Activated T-helper 1 cell treated with Interleukin-2 at 50 U/mL for 16 hours (primary cell): Measurements from ENCODE around the gene PRRX2.

Experiments
- DNase-seq: peaks from one replicate; pipeline ENCODE4 v3.0.0-alpha.2; 2020; ENCODE audit warnings: low read depth

PRRX2 gene

DNA sequence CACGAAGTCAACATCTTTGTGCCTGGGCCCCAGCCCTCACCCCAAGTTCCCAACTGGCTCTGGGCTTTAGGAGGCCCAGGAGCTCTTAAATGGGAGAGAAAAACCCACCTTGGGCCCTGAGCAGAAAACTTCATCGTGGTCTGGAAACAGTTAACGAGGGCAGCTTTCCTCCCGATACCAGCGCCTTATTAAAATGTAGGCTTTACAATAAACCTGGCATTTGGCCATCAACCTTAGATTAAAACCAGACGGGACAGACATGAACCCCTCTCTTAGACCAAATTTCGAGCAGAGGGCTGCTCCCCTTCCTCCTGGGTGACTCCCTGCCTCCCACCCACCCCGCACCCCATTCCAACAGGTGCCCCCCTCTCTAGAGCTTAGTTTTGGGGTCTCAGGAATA is 39.4 kb downstream of the PRRX2 start:
- DNase-seq = no peak

DNA sequence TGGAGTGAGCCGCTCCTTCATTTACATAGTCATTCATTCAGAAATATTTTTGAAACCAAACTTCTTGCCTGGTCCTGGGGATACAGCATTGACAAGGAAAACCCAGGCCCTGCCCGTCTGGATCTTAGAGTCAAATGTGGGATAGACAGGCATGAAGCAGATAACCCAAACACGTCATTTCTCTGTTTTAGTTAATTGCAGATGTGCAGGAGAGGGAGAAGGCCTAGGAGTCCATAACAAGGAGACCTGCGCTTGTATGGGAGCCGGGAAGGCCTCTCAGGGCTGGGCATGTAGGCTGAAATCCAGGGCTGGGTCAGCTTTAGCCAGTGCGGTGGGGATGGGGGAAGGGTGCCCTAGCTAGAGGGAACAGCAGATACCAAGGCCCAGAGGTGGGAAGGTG is 43.3 kb downstream of the PRRX2 start:
- no peak for DNase-seq

DNA sequence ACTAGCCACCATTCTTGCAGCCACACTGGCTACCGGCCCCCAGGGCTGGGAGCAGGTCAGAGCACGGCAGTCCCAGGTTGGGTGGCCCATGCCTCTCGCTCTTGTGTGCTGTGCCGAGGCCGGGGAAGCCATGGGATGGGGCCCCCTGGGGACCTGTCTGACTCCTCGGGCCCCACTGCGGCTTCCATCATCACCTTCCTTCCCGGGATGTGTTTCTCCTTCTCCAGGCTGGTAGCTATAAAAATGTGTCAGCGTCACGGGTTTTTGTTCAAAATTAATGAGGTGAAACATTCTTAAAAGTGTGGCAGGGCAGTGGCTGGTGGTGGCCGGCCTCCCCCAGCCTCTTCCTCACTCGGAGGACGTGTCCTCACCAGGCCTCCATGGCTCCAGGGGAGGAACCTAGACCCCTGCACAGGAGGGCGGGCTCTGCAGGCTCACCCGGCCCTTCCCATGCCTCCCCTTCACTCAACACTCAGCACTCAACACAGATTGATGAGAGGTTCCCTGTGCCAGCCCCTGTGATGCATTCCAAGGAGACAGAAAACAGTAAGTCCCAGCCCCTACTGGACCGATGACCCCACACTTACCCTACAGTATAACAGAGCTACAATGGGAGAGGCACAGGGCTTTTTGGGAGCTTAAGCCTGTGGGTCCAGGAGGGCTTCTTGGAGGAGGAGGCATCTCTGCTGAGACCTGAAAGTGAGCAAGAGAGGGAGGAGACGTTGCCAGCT is 44.2 kb downstream of the PRRX2 start:
- no peak for DNase-seq

DNA sequence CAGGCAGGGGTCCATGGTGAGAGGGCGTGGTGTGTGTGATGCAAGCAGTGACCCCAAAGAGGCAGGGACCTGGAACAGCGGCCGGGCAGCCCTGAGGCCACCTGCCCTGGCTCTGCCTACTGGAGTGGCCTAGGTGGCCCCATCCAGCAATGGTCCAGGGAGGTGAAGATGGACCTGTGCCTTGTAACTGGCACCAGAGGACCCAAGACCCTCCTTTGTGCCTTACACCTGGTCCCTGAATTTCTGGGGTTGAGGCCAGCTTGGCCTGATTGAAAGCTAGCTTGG is 44.7 kb downstream of the PRRX2 start:
- DNase-seq = no peak

DNA sequence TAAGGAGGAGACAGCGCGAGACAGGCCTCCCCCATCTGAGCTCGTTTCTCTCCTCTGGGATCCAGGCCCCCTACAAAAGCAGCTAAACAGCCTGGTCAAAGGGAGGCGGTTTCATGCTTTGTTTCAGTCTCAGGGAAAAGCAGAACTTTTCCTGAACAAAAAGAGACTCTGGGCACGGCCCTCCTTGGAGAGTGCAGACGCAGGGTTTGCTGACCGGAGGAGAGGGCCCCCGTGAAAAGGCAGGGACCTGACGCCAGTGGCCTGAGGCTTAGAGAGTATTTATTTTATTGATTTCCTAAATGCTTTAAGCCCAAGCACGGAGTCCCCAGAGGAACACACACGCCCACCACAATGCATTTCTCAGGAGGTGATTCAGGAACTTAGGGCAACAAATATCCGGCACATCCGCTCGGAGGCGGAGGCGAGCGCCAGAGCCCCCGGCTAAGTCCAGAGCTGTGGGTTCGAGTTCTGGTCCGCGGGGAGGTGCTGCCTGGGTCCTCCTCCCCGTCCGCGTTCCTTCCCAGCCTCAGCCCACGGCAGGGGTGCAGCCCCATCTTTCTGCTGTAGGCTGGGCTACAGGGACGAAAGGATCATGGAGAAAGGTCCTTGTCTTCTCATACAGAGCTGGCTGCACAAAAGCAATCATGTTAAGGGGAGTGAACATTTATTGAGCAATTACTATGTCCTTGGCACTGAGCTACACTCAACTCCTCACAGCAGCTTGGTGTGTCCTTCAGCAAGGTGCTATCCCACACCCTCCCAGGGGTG is 47.4 kb downstream of the PRRX2 start:
- DNase-seq = no peak

DNA sequence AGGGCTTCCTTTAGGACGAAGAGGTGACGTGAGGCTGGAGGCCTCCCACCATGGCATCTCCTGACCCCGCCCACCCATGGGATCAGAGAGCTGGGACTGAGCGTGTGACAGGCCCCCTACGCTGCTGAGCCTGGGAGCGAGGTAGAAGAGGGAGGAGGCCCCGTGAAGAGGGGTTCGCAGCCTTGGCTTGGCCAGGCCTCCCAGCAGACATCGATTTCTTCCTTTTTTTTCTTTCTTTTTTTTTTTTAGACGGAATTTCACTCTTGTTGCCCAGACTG is 47.9 kb downstream of the PRRX2 start:
- no peak for DNase-seq

DNA sequence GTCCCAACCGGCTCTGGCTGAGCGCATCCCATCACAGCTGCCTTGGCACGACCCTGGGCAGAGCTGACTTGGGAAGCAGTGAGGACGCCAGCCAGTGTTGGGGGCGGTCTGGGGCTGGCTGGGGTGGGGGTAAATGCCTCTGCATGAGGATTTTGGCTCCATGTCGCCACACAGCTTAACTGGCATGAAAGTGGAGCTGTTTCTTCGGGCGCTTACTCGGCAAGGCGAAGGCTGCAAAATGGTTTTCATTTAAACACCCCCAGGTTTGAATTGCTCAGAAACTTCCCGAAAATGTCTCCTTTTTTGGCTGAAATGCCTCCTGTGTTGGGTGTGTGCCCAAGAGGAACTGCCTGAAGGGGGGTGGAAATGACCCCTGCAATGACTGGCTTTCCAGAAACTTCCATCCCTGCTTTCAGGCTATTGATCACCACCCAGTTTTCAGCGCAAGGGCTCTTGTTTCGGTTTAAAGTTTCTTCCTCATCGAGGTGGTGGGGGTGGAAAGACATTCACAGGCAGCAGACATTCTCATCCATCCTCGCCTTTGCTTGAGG is 49.1 kb downstream of the PRRX2 start:
- no peak for DNase-seq

DNA sequence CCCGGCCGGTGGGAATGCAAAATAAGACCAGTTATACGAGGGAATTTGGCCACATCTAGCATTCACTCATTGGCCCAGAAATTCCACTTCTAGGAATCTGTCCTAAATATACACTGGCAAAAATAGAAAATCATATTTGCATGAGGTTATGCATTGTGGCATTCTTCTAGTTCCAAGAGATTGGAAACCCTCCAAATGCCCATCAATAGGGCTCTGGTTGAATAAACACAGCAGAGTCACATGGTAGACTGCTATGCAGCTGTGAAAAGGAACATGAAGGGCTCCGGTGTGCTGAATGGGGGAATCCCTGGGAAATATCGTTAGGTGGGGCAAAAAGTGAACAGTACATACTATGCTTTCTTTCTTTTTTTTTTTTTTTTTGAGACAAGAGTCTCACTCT is 50.6 kb downstream of the PRRX2 start:
- DNase-seq = no peak

DNA sequence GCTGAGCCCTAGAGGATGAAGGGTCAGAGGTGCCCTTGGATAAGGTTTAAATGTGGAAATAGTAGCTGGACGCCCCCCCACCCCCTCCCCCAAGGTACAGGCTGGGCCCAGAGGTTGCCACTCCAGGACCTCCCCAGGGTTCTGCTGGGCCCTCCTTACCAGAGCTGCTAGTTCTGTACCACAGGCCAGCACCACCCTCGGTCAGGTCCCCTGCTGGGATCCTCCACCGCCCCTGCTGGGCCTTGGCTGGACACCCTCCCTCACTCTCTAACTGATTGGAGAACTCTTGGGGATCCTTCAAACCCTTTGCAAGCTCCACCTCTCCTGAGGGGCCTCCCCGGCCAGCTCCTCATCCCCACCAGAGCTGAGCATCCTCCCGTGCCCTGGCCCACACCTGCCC is 52.5 kb downstream of the PRRX2 start:
- no peak for DNase-seq

DNA sequence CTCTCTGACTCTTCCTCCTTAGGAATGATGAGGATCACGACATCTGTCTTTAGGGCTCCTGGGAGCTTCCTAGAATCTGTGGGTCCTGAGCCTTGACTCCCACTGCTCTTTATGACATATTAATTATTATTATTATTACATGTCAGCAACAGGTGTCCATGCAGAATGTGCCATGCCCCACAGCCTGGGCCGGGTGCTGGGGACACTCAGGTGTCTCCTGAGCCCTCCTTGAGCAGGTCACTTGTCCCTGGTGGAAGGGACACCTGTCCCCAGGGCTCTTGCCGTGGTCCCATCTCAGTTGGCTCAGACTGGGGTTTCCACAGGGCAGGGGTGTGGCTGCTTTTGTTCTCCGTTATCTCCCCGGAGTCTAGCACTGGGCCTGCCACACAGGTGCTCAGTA is 53.2 kb downstream of the PRRX2 start:
- no peak for DNase-seq

DNA sequence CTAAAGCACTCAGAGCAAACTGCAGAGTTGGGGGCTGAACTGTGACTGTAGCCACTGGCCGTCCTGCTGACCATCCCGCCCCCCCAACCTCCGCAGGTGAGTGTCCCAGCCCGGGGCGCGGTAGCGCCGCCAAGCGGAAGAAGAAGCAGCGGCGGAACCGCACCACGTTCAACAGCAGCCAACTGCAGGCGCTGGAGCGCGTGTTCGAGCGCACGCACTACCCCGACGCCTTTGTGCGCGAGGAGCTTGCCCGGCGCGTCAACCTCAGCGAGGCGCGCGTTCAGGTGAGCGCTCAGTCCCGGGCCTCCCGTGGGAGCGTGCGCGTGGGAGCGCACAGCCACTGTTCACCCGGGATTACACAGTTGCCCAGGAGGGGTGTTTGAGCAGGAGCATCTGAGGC is 53.7 kb downstream of the PRRX2 start:
- DNase-seq = no peak

DNA sequence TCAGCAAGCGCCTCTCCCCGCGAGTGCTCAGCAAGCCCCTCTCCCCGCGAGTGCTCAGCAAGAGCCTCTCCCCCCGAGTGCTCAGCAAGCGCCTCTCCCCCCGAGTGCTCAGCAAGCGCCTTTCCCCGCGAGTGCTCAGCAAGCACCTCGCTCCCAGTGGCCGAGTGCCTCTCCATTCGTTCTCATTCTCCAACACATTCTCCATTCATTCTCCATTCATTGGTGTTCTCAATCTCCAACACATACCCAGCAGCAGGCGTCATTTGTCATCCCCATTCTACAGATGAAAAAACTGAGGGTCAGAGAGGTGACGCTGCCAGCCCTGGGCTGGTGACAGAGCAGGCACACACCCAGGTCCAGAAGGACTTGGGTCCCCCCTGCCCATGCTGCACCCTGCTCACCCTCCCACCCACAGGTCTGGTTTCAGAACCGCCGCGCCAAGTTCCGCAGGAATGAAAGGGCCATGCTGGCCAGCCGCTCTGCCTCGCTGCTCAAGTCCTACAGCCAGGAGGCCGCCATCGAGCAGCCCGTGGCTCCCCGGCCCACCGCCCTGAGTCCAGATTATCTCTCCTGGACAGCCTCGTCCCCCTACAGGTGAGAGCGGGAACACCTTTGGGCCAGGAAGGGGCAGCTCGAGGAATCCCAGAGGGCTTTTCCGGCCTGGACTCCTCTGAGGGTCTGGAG is 54.9 kb downstream of the PRRX2 start:
- no peak for DNase-seq

DNA sequence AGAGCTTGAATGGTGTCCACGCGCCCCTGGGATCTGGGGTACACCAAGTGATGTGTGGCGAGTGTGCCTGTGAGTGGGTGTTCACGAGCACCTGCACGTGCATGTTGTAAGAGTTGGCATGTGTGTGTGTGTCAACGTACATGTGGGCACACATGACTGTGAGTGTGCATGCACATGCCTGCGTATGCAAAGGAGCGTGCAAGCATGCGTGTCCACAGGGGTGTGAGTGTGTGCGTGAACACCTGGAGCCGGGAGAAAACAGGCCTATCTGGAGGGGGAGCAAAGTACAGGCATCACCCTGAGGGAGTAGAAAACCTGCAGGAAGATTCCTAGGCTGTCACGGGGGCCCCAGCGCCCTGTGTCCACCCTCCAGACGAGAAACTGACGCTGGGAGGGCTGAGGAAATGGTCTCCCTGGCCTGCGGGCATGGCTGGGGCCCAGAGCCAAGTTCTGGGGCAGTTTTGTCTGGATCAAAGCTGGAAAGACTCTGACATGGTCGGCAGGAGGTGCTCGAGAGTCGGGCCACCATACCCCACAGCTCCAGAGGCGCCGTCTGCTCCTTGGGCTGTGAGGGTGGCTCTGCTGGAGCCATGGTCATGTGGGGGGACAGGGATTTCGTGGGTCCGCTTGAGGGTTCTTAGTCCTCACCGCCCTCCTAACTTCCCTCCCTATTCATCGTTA is 55.6 kb downstream of the PRRX2 start:
- no peak for DNase-seq

DNA sequence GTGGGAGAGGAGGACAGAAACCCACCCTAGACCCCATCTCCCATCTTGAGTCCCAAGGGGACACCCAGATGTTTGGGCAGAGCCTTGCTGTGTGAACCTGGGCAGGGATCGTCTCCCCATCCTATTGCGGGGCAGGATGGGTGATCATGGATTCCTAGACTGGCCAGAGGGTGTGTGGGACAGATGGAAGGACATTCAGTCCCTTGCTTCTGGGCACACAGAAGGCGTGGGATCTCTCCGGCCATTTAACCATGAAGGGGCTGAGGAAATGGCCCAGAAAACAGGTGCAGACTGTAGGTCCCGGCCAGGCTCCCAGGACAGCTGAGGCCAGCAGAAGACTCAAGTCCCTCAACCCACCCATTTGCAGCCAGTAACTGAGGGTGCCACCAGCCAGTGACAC is 57.5 kb downstream of the PRRX2 start:
- no peak for DNase-seq

DNA sequence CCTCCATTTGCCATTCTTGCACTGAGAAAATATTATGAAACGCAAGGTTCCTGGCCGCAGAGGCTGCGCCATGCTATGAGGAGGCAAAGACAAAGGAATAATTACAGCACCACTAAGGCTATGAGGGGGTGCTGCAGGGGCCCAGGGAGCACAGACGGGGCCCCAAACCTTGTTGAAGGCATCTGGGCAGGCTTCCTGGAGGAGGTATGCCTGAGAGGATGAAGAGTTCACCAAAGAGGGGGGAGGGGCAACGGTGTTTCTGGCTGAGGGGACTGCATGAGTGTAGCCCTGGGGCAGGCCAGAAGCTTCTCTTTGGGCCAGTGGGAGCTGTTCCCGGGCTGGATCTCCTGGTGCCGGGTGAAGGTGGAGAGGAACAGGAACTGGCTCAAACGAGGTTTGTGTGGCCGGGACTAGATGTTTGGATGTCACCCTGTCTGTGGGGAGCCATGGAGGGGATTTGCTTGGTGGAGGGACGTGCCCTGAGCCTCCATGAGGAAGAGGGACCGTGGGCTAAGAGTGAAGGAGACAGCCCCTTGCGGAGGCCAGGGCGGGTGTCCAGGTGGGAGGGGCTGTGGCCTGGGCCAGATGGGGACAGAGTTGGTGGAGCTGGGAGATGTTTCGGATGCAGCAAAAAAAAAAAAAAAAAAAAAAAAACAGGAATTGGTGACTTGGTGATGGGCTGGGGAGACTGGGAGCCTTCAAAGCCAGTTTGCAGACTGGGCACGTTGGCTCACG is 59.2 kb downstream of the PRRX2 start:
- no peak for DNase-seq

DNA sequence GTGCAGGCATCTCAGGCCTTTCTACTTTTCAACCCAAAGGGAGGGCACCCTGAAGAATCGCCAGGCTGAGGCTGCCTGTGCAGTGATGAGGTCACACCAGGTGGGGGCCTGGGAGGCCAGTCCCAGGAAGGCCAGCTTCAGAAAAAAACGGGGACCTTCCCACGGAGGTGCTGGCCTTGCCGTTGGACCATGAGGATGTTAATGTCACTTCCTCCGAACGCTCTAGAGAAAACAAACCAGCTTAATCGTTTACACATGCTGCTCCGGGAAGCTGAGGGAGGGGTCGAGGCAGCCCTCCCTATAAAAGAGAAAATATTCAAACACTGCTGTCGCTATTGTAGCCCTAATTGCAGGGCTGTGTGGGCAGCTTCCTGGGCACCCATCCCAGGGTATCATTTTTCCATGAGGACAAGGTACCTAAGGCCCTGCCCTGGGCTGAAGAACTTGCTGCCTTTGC is 60.4 kb downstream of the PRRX2 start:
- DNase-seq = no peak

DNA sequence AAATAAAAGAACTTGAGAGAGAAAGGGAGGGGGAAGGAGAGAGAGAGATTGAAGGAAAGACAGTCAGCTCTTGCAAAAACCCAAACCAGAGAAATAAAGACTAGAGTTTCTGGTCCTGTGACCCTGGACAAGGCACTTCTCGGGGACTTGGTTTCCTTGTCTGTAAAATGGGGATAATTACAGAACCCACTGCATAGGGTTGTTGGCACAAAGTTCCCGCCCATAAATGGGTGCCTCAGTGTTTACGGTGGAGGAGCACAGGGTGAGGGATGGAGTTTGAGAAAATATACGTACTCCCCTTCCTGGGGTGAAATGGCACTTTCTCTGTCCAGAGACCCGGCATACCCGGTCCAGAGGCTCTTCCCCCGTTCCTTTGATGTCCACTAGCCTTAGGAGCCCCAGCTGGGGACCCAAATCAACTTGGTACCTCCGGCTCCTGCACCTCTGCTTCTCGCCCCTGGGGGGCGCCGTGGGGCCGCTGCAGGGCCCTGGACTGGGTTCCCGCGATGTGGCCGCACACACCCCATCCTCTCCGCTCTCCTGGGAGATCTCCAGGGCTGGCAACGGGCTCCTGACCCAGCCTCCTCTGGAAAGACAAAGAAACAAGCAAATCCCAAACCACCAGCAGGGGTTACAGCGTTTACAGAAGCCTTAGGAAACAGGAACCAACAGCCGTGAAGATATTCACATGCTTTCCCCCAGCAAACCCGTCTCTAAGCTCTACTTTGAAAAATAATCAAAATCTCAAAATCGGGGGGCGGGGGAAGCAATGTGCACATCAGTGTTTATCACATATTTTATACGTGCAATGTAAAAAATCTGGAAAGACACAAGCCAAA is 61.1 kb downstream of the PRRX2 start:
- DNase-seq = peak; percentile 33

DNA sequence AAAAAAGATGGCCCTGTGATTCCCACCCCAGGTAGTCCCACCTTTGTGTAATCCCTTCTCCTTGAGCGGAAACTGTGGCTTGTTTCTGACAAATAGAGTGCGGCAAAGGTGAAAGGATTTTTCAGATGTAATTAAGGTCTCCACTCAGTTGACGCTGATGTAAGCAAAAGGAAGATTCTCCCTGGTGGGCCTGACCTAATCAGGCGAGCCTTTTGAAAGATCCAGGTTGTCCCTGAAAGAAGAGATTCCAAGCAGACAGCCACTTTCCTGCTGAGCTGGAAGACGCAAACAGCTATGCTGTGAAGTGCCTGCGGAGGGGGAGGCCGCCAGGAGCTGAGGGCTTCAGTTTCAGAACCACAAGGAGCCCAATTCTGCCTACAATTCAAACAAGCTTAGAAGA is 63.3 kb downstream of the PRRX2 start:
- DNase-seq = no peak

DNA sequence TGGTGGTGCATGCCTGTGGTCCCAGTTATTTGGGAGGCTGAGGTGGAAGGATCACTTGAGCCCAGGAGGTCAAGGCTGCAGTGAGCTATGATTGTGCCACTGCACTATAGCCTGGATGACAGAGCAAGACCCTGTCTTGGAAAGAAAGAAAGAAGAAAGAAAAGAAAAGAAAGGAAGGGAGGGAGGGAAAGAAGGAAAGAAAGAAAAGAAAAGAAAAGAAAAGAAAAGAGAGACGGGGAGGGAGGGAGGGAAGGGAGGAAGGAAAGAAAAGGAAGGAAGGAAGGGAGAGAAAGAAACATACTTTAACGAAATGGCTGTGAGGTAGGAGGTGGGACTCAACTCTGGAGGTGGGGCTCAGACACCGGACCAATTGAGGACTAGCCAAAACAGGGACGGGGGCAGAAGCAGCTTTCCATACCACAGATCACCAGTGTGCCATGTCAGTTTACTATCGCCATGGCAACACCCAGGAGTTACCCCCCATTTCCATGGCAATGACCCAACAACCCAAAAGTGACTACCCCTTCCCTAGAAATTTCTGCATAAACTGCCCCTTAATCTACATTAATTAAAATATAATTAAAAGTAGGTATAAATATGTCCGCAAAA is 66.1 kb downstream of the PRRX2 start:
- DNase-seq = no peak

DNA sequence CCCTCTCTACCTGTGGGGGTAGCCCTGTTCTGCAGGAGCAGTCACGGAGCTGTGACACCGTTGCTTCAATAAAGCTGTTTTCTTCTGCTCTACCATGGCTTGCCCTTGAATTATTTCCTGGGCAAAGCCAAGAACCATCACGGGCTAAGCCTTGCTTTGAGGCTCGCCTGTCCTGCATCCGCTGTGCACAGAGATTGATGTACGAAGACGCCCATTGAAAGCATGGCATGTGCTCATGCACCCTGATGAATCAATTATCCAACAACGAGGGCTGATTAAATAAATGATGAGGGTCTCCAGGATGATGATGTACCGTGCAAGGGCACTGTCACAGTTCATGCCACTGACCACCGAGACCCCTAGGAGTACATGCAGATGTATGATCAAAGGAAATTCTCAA is 66.7 kb downstream of the PRRX2 start:
- no peak for DNase-seq
